GM21717 (cell line): ENCODE results near the gene NEDD8.
"Not testable (repeated sequence)": the region's sequence is repeated elsewhere in the genome, so short reads cannot be mapped to it uniquely, and the experiment has no call there.

Source experiments
- ATAC-seq: cut with Tn5 transposase; IDR thresholded peaks from one replicate; pipeline ENCODE4 v1.9.1; 2021; ENCODE audit warnings: mild to moderate bottlenecking, moderate library complexity; ENCODE audit not compliant: unreplicated experiment

The NEDD8 gene

DNA sequence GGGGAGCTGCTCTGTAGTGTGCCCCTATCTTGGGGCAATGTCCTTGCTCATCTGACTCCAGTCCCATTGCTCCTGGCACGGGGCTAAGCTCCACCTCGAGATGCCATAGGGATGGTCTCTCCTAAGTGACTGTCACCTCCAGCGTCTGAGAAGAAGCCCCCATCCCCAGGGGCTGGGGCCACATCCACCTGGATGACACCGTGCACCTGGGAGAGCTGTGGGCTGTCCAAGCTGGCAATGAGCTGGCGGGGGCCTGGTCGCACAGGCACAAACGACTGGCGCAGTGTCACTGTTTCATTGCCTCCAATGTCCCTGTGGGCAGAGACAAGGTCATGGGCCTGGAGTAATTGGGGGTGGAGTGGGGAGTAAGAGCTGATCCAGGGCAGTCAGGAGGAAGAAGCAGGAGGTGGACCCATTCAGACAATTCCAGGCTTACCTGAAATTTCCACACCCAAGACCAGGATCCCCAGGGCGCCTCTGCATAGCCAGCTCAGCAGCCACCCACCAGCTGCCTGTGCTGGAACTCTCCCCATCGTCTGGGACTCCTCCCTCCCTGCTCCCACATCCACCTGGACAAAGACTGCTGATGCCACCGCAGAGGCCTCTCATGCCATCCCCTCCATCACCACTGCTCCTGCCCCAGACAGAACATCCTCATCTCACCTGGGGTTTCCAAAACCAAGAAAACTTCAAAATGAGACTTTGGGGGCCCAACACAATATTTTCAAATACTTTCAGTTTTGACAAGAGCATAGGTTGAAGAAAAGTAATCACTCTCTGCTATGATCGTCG is 17.3 kb upstream of the NEDD8 start:
- no peak for ATAC-seq

DNA sequence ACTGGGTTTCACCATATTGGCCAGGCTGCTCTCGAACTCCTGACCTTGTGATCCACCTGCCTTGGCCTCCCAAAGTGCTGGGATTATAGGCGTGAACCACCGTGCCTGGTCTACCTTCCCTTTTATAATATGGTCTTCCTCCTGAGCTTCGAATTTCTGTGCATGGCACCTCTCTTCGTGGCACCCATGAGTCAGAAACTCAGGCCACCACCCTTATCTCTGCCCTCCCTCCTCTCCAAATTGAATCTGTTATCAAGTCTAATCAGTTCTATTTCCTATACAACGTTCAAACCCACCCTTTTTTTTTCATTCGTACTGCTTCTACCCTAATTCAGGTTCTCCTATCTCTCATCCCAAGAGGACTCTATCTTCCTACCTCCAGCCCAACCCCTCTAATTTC is 15.3 kb upstream of the NEDD8 start:
- no peak for ATAC-seq

DNA sequence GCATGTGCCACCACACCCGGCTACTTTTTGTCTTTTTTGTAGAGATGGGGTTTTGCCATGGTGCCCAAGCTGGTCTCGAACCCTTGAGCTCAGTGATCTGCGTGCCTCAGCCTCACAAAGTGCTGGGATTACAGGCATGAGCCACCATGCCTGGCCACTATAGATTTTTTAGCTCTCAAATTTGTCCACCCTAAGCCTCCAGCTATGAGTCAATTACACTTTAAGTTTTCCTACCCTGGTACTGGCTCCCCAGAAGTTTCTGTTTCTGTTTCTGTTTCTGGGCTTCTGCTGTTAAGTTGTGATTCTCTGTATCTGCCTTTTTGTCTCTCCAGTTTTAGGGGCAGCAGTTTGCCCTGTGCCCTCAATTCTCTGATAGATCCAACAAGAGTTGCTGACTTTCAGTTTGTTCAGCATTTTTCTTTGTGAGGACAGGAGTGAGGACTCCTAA is 14.6 kb upstream of the NEDD8 start:
- no peak for ATAC-seq

DNA sequence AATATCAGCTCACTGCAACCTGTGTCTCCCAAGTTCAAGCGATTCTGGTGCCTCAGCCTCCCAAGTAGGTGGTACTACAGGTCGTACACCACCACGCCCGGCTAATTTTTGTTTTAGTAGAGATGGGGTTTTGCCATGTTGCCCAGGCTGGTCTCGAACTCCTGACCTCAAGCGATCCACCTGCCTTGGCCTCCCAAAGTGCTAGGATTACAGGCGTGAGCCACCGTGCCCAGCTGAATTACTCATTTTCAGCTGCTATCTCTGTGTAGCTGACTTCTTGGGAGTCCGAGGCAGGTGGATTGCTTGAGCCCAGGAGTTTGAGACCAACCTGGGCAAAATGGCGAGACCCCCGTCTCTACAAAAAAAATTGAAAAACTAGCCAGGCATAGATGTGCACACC is 13.2 kb upstream of the NEDD8 start:
- ATAC-seq: not testable (repeated sequence)

DNA sequence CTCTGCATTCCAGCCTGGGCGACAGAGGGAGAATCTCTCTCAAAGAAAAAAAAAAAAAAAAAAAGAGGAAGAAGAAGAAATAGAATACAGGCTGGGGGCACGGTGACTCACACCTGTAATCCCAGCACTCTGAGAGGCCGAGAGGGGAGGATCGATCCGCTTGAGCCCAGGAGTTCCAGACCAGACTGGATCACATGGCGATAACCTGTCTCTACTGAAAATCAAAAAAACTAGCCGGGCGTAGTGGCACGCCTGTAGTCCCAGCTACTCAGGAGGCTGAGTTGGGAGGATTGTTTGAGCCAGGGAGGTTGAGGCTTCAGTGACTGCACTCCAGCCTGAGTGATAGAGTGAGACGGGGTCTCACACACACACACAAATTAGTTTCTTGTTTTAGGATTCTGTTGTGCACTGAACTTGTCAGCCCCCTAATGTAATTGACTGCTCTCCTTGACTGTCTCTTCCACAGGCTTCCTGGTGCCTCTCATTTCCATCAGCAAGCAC is 11.2 kb upstream of the NEDD8 start:
- ATAC-seq: no peak

DNA sequence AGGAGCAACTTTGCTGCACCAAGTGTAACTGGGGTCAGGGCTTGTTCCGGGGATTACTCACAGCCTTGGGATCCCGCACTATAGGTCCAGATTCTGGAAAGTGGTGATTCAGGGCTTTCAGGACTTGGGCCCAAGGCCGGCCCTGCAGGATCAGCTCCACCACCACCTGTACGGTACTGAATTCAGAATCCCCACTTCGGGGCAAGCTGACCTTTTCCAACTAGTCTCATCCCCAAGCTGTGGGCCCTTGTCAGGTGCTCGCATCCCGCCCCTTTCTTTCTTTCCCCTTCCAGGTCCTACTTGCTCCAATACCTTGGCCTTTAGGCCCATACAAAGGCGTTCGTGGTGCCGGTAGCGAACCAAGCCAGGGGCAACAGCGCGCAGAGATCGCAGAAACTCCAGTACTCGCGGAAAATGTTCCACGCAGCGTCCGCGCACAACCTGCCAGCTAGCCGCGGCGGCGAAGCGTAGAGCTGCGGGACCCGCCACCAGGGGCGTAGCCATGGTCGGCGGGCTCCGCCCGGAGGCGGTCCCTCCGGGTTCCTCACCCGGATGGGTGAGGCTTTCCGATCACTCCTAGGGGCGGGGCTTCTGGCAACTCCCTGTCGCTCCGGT is 9.8 kb upstream of the NEDD8 start:
- ATAC-seq: peak; percentile 77

DNA sequence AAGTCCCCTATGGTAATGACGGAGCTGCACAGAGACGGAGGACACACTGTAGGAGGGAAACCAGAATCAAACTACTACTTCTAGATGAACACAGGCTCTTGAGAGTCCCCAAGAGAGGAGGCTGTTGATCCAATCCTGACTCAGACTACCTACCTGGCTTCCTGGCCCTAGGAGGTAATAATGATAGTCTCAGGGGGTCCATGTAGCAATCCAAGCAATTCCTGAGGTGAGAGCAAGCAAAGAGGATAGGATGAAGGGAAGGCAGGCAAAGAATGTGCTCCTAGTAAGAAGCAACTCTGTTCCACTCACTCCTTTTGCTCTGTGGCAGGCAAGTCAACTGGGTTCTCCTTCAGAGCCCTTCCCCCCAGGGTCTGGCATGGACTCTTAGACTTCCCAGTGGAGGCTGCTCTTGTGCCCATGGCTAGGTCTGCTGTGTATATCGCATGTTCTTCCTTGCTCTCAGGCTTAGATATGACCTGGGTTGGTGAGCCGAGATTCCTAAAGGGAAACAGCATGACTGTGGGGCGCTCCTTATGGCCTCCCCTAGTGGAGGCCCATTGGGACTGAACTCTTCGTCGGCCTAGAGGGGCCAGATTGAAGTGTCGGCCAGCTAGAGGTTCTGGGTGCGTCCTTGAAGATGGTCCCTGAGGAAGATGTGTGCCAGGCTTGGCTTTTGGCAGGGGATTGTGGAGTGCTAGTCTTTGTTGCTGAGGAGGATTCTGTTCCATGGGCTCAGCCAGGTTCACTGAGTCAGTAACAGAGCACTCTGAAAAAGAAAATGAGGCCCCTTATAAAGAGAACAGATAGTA is 8.1 kb upstream of the NEDD8 start:
- no peak for ATAC-seq

DNA sequence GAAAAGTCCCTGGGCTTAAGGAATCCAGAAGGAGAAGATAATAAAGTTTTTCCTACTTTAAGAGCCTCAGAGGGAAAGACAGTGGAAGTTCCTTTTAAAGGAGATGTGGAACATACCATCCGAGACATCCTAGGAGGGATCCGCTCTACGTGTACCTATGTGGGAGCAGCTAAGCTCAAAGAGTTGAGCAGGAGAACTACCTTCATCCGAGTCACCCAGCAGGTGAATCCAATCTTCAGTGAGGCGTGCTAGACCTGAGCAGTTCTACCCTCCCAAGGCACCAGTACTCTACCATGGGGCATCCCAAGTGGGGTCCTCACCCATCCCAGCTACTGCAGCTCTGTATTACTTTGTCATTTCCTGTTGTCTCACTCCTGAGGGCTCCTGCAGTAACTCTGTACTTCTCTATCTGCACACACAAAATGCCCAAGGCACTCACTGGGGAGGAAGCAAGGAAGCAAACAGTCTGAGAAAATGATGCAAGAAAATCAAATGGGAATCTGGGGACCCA is 6.4 kb upstream of the NEDD8 start:
- no peak for ATAC-seq

DNA sequence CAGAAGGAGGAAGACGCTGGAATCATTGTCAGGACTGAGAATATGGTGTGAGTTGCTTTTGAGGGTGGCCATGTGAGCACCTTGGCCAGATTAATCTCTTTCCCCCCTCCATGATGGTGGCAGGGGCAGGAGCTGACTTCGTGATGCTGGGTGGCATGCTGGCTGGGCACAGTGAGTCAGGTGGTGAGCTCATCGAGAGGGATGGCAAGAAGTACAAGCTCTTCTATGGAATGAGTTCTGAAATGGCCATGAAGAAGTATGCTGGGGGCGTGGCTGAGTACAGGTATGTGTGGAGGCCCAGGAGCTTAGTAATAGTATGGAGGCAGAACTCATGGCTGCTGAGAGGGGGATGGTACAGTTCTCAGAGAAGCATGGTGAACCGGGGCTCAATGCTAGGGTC is 6.0 kb upstream of the NEDD8 start:
- ATAC-seq: no peak

DNA sequence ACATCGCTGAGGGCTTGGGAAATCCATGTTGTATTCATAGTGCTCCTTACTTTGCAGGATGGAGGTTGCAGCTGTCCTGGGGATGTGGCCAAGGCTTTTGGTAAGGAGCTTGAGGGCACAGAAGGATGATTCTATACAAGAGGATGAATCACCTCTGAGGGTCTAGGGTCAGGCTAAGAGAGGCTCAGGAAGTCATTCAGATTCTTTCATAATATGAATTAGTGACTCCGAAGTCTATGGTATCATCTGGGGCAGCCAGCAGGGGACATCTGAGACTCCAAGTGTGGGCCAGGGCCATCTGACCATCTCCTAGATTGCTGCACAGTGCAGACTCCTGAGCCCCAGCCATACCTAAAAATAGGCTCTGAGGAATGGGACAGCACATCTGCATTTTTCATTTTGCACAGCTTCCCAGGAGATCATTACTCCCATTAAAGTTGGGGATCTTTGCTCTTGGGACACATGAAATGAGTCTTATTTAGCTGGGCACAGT is 5.3 kb upstream of the NEDD8 start:
- no peak for ATAC-seq

DNA sequence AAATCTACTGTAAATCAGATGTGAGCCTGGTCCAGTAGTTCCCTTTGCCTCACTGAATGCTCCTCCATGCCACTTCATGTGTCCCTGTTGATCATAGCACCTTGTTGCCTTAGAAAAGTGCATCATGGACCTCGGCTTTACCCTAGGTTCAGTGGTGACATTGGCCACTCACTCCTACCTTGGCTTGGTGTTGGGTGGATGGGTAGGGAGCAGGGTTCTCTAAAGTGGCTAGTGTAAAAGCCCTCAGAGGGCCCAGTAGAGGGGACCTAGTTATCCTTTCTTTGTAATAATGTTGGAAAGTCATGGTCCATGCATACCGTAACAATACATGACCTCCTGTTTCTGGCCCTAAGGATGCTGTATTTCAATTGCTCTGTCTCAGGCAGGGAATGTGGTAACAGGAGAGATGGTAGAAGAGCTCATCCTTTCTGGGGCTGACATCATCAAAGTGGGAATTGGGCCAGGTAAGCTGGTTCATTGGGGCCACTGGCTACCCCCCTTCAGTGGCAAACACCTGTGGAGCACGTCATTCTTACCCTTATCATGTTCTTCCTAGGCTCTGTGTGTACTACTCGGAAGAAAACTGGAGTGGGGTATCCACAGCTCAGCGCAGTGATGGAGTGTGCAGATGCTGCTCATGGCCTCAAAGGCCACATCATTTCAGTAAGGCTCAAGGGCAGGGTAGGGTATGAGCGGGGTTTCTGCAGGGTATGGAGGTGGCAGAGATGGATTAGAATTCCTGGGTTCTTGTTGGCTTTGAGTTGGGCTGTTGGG is 4.7 kb upstream of the NEDD8 start:
- ATAC-seq: no peak

DNA sequence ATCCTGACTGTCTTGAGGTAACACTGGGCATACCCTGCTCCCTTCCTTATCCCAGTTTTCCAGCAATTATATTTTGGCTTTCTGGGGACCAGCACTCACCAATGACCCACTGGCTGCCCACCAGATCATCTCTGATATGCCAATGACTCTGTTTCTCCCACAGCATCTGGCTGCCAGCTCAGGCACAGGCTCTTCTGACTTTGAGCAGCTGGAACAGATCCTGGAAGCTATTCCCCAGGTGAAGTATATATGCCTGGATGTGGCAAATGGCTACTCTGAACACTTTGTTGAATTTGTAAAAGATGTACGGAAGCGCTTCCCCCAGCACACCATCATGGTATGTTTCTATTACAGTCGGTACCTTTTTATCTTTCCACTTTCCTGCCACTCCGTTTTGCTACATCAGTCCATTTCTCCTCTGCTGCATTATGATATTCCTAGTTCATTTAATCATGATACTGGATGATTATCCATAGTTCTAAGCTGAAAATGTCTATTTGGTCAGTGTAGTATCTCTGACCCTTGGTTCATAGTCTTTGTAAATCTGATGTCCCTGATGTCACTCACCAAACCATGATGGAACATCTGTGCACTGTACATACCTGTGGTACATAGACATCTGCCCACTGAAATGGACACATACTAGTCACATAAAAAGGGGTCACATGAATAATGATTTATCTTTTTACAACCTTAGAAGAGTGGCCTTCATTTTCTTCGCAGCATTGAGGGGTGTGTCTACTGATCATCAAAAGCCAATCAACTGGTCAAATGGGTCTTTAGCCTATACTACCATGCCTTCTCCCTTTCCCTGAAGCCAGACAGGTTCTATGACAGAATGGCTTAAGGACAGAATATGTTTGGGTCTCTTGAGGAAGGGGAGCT is 3.9 kb upstream of the NEDD8 start:
- ATAC-seq: no peak

DNA sequence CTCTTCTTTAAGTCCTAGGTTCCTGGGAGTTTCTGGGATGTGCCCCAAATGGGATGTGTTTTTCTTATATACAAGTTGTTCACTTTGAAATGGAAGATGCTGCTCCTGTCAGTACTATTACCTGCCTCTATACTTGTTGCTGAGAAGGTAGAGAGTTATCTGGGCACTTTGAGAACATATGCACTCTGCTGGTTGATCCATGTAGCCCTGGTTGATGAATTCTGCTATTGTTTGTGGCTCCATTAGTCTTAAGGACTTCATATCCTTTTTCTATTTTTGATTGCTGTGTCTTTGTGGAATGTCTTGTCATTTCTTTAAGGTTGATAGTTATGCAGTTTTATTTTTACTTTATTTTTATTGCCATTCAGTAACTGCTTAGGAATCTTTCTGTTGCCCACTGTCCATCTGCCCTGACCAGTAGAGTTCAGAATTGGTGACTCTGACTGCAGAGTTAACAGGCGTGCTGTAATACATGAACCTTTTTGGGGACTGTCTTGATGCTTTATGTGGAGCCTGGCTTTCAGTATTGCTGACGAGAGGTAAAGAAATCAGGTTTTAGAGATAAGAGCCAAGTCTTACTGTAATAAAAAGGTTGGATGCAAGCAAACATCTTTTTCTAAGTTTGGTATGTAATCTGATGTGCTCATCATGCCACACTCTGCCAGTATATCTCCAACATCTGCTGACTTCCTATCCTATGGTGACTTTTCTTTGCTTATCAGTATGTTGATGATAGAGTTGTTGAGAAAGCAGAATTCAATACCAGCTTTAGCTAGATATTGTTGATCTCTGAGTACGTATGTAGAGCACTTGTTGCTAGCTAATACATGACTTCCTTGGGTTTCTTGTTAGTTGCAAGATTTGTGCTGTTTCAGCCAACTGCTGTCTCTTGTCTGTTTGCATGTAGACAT is 2.2 kb upstream of the NEDD8 start:
- ATAC-seq: no peak

DNA sequence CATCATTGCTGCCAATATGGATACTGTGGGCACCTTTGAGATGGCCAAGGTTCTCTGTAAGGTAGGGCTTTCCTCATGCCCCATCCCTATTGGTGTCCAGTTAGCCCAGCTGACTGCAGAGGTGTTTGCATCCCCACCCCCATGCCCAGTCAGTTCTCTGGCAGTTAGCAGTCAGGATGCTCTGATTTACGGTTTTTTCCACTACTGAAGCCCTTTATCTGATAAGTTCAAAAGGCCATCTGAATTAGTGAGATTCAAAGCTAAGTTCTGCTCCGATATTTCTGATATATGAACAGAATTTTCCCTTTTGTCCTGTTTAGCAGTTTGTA is 1.3 kb upstream of the NEDD8 start:
- no peak for ATAC-seq

DNA sequence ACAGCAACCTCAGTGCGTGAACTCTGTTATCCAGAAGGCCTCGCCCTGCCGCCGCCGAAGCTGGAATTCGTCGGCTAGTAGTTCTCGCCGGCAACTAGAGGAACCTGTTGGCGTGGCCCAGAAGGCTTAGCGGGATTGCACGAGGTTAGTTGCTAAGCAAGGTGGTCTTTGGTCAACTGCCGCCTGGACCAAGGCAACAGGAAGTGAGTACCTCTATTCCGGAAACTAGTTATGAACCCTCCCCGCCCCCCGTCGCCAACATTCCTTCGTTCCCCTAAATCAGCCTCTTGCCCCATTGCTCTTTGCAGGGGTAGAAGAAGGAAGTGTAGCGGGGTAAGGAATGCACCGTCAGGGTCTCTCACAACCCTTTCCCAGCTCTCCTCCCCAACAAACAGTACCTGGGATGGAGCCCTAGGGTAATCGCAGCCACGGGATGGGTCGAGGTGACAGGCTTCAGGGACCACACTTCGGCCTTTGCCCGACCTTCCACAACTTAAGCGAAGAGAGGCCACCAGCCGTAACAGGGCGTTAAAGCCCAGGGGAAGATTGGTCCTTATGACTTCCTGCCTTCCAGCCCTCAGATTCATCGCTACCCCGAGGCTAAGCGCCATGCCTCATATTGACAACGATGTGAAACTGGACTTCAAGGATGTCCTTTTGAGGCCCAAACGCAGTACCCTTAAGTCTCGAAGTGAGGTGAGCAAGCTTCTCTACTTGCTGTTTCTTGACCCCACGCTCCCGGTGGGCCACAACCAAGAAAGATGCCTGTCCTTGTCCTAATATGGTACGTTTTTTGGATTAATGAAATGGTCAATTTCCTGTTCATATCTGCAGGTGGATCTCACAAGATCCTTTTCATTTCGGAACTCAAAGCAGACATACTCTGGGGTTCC is 724 bp upstream of the NEDD8 start, which contains the start of gene GMPR2:
GMPR2 (plus strand) TSS at position 285 of the 893 bp plus-strand sequence; CDS start at position 610, 325 bp downstream.
- peak; percentile 47 for ATAC-seq

DNA sequence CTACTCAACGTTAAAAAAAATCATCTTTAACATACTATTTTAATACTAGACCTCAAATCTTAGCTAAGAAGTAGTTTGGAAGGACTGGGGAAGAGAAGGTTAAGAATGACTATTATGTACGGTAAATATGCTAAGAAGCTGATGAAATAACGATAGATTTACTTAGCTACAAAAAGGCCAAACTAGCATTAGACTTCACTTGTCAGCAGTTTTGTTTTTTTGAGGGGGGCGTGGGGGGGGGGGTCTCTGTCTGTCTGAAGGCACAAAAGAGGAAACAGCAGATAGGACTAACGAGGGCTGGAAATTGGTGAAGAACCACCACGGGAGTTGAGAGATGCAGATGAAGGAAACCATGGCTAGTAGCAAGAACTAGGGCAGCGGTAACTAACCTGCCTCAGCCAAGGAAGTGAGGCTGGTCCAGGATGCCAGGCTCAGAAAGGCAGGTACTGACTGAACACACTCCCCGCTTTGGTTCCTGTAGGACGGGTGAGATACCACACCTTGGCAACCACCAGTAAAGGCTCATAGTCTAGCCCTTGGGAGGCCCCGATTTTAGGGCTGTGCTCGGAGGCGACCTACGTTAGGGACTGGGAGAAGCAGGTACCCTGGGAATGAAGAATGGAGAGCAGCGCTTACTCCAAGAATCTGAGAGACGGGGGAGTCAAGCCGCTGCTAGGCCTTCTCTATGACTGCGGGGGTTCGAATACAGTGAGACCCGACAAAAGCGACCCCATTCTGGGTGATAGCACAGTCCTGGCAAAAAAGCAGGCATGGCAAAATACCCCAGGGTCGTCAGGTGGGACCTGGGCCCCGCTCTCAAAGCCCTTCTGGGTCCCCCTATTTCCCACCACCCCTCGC is 675 bp downstream of the NEDD8 start:
- ATAC-seq: peak; percentile 13
